NCI-H2196 (cell line): ENCODE data around the gene MIB1.
A peak's percentile ranks its signal among the peaks of the same experiment; 100 is the strongest.
"Not testable (repeated sequence)": the region's sequence is repeated elsewhere in the genome, so short reads cannot be mapped to it uniquely, and the experiment has no call there.

ENCODE experiments used
- DNase-seq: peaks from one replicate; lab custom pipeline; 2025; ENCODE audit not compliant: unreplicated experiment; lab: John Stamatoyannopoulos, UW

The MIB1 gene

DNA sequence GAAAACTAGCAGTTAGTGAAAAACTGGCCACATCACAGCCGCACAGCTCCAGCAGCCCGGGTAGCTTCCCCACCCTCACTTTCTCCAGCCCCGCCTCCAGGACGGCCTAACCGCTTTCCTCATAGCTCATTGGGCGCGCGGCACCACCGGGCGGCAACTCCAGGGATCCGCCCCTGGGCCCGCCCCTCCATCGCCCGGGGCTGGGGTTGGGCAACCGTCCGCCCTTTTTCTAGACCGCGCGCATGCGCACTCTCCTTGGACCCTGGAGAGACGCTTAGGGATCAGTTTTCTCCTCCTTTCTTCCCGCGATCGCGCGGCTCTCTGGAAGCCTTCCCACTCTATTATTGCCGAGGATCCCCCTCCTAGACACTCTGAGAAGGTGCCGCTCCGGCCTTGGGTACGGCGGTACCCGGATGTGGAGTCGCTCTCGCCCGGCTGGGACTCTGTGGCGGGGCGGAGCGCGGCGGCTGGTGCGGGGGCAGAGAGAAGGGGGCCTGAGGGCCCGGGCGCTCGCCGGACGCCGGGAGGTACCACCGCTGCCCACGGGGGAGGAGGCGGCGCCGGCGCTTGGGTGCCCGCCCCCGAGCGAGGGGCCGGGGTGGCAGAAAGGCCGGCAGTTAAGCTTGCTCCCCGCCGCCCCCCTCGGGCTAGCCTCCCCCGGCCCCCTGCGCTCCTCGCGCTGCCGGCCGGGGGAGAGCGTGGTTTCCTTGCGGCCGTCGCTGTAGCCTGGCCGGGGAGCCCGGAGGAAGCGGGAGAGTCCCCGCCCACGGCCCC, at the start of gene MIB1:
TSS of gene MIB1 (plus strand) at position 255 of the 774 bp plus-strand sequence. CDS start 792 bp downstream, outside the sequence.
- DNase-seq: peak; percentile 98

DNA sequence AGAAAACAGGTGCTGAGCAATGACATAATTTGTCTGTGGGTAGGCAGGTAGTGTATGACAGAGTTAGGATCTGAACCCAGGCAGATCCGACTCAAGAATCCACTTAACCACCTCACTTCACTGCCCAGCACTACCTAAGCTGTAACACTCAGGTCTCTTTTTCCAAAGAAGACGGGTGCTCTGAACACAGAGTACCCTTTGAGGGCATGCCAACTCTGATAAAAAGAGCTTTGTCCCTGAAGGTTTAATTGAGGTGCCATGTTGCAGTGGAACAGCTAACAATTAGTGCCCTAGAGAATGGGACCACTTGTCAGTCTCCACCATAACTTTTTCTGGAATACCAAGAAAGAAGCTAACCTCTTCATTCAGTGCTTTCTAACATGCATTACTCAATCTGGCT, 47.3 kb upstream of the MIB1 start:
- no peak for DNase-seq

DNA sequence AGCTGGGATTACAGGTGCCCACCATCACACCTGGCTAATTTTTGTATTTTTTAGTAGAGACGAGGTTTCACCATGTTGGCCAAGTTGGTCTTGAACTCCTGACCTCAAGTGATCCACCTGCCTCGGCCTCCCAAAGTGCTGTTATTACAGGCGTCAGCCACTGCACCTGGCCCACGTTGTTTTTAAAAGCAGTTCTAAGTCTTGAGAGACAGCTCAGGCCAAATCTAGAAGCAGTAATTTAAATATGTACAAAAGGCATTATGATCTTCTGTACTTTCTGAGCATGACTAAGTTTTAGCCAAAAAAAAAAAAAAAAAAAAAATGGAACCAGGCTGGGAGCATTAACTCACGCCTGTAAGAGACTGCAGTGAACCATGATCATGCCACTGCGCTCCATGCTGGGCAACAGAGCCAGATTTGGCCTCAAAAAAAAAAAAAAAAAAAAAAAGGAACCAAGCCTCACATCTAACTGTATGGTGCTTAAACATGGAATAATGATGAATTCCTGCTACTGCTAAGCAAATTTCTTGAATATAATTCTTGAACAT, 40.0 kb upstream of the MIB1 start:
- DNase-seq: no peak

DNA sequence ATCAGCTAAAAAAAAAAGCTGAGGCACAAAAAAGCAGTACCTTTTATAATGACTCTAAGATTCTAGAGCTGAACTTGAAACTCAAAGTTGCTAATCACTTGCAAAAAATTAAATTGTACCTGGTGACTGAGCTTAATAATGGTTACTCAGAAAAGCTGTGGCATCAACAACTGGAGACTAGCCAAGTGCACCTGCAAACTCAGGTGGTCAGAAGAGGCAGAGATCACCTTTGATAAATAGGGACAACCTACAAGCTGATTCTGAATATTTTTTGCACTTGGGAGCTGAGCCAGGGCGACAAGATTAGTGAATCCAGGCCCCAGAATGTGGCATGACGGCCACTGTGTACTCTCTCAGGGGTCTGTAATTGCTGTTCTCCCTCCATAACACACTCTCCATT, 39.0 kb upstream of the MIB1 start:
- no peak for DNase-seq

DNA sequence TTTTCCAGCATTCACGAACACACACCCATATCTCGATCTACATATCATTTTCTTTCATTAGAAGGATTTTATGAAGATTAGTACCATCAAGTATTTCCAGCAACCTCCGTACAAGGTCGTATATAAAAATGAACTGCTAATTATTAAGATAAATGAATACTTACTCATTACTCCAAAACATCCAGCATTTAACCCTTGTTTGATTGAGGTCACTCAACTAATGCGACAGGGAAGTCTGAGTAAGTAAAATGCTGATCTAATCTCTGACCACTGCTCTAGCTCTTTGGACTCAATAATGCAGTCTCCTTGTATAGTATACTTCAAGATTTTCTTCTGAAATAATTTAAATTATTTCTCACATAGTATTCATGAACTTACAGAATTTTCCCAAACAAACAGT, 38.0 kb upstream of the MIB1 start:
- no peak for DNase-seq

DNA sequence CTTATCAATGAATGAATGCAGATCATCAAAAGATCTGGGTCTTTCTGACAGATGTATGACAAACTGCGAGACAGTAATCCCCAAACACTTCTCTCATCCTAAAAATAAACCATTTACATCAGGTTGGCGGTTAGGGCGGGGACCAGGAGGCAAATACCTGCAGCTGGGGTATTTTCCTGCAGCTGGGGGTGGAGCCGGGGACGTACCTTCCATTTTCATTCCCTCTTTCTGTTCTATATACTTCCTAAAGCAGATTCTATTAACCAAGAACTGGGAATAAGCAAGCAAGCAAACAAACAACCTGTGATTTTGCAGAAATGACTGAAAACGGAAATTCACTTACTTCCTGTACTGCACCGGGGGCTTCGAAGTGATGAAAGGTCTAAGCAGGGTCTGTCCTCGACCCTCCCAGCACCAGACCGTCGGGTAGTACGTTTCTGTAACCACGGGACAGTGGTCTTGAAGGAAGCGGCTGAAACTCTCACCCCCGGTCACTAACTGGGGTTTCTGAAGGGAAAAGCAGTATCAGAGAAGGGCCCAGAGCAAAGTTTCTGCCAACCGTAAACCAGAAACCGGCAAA, 37.3 kb upstream of the MIB1 start:
- no peak for DNase-seq

DNA sequence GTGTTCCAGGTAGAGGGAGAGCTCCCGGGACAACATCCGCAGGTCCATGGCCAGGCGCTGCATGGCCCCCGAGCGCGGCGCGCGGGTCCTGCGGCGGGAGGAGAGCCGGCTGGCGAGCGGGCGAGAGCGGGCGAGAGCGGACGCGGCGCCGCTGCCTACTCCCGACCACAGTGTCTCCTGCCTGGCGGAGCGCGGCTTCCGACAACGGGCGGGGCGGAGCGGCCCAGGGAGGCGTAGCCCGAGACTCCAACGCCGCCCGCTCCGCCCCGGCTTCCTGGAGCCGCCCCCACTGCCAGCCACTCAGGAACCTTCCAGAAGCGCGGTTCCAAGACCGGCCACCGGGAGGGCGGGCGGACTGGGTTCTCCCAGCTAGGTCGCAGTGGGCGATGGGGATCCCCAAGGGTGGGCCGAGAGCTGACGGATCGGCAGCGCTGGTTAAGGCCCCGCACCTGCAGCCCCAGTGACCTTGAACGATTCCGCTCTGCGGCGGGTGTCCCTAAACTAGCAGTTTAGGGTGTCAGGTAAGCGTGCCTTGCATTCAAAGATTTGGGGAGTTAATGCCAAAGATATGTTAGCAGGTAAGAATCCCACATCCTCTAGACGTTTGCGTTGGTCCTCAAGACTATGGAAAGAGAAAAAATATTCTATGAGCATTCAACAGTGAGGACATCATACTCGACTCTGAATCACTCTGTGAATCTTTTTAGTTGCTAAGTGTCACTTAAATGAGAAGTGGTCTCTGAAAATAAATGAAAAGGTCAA, 35.8 kb upstream of the MIB1 start, which contains the start of gene ABHD3:
TSS of gene ABHD3 (minus strand) at position 172 of the 762 bp plus-strand sequence. CDS start at position 63, 109 bp downstream.
- peak; percentile 93 for DNase-seq

DNA sequence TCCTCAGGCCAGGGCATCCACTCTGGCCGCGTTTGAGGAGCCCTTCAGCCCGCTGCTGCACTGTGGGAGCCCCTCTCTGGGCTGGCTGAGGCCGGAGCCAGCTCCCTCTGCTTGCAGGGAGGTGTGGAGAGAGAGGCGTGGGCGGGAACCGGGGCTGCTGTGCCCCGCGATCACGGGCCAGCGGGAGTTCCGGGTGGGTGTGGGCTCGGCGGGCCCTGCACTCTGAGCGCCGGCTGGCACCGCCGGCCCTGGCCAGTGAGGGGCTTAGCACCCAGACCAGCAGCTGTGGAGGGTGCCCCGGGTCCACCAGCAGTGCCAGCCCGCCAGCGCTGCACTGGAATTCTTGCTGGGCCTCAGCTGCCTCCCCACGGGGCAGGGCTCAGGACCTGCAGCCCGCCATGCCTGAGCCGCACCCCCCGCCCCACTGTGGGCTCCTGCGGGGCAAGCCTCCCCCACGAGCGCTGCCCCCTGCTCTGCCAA, 34.2 kb upstream of the MIB1 start:
- no peak for DNase-seq

DNA sequence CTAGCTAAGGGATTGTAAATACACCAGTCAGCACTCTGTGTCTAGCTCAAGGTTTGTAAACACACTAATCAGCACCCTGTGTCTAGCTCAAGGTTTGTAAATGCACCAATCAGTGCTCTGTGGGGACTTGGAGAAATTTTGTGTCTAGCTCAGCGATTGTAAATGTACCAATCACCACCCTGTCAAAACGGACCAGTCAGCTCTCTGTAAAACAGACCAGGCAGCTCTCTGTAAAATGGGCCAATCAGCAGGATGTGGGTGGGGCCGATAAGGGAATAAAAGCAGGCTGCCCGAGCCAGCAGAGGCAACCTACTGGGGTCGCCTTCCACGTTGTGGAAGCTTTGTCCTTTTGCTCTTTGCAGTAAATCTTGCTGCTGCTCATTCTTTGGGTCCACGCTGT, 33.5 kb upstream of the MIB1 start:
- not testable (repeated sequence) for DNase-seq

DNA sequence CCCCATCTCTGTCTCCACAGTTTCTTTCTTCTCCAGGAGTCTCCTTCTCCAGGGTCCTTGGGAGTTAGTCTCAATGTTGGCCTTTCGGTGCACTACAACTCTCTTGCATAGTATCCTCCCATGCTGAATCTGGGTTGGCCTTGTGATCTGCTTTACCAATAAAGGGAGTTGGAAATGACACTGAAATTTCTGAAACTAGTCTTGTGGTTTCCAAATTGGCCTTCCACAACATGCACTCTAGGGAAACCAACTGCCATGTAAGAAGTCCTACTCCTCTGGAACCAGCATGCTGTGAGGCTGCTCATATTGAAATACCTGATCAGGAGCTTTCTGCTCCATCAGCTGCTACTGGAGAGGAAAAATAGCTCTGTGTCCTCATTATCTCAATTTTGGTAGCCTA, 26.1 kb upstream of the MIB1 start:
- no peak for DNase-seq

DNA sequence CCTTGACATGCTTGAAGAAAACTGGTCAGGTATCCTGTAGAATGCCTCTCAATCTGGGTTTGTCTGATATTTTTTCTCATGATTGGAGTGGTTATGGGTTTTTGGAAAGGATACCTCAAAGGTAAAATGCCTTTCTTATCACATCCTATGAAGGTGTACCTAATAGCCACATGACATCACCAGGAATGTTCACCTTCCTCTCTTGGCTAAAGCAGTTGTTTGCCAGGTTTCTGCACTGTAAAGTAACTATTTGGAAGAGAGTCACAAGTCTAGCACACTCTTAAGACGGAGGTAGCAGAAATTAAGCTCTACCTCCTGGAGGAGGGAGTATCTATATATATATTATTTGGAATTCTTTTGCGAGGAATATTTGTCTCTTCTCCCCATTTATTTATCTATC, 17.9 kb upstream of the MIB1 start:
- DNase-seq: no peak

DNA sequence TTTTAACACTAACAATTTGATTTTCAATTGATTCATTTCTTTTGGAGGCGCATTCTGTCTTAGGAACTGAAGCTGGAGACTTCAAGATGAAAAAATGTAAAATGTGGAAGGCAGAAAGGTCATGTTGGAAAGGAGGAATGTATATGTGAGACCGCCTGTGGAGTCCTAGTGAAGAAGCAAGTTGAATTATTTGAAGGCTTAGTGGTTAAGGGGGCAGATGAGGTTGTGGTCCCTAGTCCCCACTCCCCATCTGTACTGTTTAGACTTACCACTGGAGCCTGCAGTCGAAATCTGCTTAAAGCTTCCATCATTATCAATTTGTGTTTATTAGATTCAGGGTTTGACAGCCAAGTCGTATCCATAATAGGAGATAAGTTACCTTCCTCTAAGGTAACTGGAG, 15.4 kb upstream of the MIB1 start:
- DNase-seq: no peak

DNA sequence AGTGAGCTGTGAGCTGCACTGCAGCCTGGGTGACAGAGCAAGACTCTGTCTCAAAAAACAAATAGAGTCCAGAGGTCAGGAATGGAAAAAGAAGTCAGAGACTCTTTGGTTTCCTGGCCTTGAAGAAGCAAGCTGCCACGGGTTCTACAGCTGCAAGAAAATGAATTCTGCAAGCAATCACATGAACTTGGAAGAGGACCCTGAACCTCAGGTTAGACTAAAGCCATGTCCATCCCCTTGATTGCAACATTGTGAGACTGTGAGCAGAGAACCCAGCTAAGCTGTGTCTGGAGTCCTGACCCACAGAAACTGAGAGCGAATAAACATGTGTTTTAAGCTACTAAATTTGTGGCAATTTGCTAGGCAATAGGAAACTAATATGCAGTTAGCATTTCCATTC, 12.9 kb upstream of the MIB1 start:
- no peak for DNase-seq

DNA sequence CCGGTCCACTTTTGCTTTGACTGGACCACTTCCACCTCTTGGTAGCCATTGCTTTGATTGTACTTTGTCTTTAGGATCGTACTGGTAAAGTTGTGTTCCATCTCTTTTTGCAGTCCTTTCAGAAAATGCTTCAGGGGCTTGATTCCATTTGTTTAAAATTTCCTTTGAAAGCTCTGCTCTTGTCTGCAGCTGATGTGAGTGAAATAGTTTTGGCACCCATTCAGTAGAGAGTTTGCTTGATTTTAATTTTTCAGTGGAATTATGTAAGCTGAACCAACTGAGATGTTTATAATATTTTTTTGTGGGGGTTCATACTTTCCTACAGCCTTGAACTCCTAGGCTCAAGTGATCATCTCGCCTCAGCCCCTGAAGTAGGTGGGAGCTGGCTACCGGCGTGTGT, 7.6 kb upstream of the MIB1 start:
- no peak for DNase-seq

DNA sequence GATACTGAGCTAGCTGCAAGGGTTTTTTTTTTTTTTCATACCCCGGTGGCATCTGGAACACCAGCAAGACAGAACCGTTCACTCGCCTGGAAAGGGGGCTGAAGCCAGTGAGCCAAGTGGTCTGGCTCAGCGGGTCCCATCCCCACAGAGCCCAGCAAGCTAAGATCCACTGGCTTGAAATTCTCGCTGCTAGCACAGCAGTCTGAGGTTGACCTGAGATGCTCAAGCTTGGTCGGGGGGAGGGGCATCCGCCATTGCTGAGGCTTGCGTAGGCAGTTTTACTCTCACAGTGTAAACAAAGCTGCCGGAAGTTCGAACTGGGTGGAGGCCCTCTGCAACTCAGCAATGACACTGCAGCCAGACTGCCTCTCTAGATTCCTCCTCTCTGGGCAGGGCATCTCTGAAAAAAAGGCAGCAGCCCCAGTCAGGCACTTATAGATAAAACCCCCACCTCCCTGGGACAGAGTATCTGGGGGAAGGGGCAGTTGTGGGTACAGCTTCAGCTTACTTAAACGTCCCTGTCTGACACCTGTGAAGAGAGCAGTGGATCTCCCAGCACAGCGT, 5.1 kb upstream of the MIB1 start:
- no peak for DNase-seq

DNA sequence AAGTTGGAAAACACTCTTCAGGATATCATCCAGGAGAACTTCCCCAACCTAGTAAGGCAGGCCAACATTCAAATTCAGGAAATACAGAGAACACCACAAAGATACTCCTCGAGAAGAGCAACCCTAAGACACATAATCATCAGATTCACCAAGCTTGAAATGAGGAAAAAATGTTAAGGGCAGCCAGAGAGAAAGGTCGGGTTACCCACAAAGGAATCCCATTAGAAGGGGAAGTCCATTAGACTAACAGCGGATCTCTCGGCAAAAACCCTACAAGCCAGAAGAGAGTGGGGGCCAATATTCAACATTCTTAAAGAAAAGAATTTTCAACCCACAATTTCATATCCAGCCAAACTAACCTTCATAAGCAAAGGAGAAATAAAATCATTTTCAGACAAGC, 3.7 kb upstream of the MIB1 start:
- not testable (repeated sequence) for DNase-seq

DNA sequence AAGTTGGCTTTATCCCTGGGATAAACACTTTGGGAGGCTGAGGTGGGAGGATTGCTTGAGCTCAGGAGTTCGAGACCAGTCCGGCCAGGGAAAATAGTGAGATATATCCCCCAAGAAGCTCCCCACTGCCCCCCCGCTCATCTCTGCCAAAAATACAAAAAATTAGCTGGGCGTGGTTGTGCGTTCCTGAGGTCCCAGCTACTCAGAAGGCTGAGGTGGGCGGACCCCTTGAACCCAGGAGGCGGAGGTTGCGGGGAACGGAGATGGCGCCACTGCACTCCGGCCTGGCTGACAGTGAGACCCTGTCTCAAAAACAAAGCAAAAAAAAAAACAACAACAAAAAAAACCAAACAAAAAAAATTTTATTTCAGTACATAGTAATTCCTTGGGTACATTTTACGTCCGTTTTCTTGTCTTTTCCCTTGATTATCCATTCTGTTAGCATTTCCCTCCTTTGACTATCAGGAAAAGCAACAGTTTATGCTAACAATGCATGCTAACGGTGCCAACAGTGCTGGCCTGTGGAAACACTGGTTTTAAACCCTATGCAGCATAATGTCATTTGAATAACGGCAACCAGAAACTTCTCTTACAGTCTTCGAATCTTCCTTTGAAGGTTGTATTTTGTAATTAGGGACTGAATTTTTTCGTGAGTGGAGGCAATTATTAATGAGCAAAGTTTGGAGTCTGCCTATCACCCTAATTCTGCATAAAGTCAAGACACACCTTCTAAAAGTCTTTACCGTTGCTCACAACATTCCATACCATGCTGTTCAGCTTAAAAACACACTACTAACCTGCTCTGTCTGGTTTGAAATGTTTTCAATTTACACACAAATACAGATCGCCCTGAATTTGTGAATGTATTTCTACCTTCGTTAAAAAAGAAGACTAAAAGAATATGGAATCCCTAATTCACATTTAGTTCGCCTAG, 721 bp upstream of the MIB1 start:
- no peak for DNase-seq

DNA sequence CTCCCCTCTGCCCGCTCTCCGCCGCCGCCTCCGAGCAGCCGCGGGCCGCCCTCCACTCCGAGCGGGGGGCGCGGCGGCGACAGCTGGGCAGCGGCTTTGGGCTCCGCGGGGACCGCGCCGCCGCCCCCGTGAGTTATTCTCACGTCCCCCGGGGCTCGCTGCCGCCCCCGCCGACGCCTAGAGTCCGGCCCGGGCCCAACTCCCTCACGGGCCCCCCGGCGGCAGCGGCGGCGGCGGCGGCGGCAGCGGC, 645 bp downstream of the MIB1 start:
- DNase-seq: no peak

DNA sequence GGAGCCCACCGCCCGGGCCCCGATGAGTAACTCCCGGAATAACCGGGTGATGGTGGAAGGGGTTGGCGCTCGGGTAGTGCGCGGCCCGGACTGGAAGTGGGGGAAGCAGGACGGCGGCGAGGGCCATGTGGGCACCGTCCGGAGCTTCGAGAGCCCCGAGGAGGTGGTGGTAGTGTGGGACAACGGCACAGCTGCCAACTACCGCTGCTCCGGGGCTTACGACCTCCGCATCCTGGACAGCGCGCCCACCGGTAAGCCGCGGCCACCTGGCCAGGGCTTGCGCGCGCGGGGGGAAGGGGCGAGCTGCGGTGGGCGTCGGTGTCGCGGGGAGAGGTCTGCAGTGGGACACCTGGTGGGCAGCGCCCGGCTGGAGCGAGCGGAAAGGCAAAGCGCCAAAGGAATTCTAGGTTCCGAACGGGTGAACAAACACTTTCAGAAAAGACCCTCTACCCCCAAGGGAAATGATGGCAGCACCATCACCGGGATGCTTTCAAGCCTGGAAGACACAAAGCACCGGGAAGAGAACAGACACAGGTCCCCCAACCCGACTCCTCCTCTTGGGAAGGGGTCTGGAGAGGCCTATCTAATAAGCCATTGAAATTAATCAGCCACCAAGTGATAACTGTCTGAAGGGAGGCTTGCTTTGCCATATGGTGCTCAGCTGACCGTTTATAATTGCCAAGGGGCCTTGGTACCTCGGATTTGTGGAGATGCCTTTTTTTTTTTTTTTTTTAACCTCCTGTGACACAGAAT, 1.1 kb downstream of the MIB1 start:
- no peak for DNase-seq

DNA sequence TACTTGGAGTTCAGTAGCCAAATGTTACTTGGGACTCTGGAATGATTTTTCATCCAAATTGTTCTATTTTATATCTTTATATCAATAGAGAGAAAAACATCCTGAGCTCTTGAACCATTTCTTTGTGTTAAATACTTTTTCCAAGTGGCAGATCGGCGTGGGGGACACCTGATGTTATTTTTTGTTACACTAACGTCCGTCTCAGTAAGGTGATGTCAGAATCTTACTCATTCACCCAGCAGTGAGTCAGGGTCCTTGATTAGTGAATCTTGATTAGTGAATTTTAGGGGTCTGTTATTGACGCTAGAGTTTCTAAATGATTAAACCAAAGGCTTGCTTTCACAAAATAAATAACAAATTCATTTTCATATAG, 1.7 kb downstream of the MIB1 start:
- DNase-seq: no peak
